K562 (cell line): ENCODE measurements around the gene ADAM19. TPM values are rescaled to one million over a fixed set of nuclear protein-coding genes. Genes with fewer than 3 reads are reported as not detected.

Experiments used
- NCOA6 ChIP-seq: fragments of 450-650 bp; IDR thresholded peaks from 2 replicates; pipeline ENCODE4 v1.6.1; 2017; ENCODE audit warnings: mild to moderate bottlenecking
- RFX5 ChIP-seq: IDR thresholded peaks from 2 replicates; pipeline ENCODE4 v1.6.1; 2011; ENCODE audit warnings: low read depth, mild to moderate bottlenecking, improper control_type of control experiment, low read length
- TGIF2 ChIP-seq: sonication (generic); formaldehyde crosslinking; IDR thresholded peaks from 2 replicates; pipeline ENCODE4 v1.8.1; 2022; ENCODE audit warnings: mild to moderate bottlenecking, missing genetic modification reagents, moderate library complexity
- polyA plus RNA-seq, 8 experiments: library from polyadenylated mRNA; depleted of rRNA in 4 of 8; stranded (reverse) in 5 of 8; unstranded in 3 of 8; fragments of >200 nt; fragmentation: Nextera tagmentation in 2 of 8; fragmentation: Illumina TruSeq in 1 of 8; extraction: Ambion mirVana in 2 of 8; extraction: Trizol in 1 of 8; gene quantifications; 2 replicates each; pipeline versions ENCODE4 v1.2.1 to v1.2.3, GENCODE V29; 2011 to 2014; ENCODE audit warnings: inconsistent platforms in 1 of 8, missing spikeins in 1 of 8
- total RNA-seq, 7 experiments: library from RNA; depleted of rRNA in 6 of 7; stranded (reverse); fragments of >200 nt in 6 of 7; fragmentation: Illumina TruSeq in 2 of 7; extraction: Trizol in 2 of 7; gene quantifications; 2 replicates each; pipeline versions ENCODE4 v1.2.1 to v1.2.3, GENCODE V29; 2011 to 2021; ENCODE audit warnings: low replicate concordance in 1 of 7
- TF ChIP-seq, protein P1 (sequence below): sonication (generic); formaldehyde crosslinking; IDR thresholded peaks from 2 replicates; pipeline ENCODE4 v1.8.0; 2022; ENCODE audit warnings: mild to moderate bottlenecking, missing genetic modification reagents
- TF ChIP-seq, protein P2 (sequence below): fragments of 450-650 bp; IDR thresholded peaks from 2 replicates; pipeline ENCODE4 v1.6.1; 2017; ENCODE audit warnings: antibody characterized with exemption

ADAM19 gene
- total and polyA plus RNA-seq, 9 of the 15 experiments (the other 6 are each of a cell fraction or from before 2014, with no cell fraction given), result 0.11 to 1.1 (median 0.43) TPM

DNA sequence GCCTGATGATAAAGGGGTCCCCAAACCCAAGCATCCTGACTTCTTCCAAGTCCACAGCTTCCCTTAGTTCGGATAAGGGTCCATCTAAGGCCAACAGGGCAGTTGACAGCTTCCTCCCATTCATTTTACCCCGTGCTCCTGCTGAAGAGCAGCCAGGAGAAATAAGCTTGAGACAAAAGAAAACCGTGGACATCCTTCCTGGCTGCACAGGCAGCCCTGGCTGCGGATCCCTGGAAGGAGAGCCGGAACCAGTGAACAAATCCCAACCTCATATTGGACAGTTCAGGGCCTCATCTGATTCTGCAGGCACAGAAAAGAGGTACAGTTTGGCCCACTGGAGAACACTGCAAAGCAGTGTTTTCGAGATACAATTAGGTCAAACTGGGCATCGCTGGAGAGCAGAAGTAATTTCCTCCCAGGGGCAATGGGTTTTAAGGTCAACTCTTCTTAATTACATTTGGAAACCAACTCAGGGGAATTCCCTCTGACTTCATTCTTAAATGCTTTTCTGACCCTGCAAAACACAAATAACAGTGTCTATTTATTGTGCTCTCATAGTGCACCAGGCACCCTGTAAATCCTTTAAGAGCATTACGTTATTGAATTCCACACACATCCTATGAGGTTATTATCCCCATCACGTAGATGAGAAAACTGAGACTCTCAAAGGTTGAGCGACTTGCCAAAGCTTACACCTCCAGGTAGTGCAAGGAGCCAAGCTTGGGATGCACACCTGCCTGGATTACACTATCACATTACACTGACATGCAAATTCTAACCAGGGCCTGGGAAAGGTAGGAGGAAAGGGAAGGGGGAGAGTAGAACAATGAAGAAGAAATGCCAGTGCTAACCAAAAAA is 21.2 kb downstream of the ADAM19 start (continued):
- TF ChIP-seq, protein P1, sequence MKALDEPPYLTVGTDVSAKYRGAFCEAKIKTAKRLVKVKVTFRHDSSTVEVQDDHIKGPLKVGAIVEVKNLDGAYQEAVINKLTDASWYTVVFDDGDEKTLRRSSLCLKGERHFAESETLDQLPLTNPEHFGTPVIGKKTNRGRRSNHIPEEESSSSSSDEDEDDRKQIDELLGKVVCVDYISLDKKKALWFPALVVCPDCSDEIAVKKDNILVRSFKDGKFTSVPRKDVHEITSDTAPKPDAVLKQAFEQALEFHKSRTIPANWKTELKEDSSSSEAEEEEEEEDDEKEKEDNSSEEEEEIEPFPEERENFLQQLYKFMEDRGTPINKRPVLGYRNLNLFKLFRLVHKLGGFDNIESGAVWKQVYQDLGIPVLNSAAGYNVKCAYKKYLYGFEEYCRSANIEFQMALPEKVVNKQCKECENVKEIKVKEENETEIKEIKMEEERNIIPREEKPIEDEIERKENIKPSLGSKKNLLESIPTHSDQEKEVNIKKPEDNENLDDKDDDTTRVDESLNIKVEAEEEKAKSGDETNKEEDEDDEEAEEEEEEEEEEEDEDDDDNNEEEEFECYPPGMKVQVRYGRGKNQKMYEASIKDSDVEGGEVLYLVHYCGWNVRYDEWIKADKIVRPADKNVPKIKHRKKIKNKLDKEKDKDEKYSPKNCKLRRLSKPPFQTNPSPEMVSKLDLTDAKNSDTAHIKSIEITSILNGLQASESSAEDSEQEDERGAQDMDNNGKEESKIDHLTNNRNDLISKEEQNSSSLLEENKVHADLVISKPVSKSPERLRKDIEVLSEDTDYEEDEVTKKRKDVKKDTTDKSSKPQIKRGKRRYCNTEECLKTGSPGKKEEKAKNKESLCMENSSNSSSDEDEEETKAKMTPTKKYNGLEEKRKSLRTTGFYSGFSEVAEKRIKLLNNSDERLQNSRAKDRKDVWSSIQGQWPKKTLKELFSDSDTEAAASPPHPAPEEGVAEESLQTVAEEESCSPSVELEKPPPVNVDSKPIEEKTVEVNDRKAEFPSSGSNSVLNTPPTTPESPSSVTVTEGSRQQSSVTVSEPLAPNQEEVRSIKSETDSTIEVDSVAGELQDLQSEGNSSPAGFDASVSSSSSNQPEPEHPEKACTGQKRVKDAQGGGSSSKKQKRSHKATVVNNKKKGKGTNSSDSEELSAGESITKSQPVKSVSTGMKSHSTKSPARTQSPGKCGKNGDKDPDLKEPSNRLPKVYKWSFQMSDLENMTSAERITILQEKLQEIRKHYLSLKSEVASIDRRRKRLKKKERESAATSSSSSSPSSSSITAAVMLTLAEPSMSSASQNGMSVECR (CRISPR knock-in tag), result no peak
- TF ChIP-seq TGIF2 (CRISPR knock-in tag) (no peak), NCOA6 (no peak), RFX5 (no peak)
- TF ChIP-seq, protein P2, sequence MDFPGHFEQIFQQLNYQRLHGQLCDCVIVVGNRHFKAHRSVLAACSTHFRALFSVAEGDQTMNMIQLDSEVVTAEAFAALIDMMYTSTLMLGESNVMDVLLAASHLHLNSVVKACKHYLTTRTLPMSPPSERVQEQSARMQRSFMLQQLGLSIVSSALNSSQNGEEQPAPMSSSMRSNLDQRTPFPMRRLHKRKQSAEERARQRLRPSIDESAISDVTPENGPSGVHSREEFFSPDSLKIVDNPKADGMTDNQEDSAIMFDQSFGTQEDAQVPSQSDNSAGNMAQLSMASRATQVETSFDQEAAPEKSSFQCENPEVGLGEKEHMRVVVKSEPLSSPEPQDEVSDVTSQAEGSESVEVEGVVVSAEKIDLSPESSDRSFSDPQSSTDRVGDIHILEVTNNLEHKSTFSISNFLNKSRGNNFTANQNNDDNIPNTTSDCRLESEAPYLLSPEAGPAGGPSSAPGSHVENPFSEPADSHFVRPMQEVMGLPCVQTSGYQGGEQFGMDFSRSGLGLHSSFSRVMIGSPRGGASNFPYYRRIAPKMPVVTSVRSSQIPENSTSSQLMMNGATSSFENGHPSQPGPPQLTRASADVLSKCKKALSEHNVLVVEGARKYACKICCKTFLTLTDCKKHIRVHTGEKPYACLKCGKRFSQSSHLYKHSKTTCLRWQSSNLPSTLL, result no peak
